Fibroblast of lung (primary cell): ENCODE data around the gene STK32B.

Experiments
- CTCF ChIP-seq, 2 donors: IDR thresholded peaks in 1 of 2; conservative IDR thresholded peaks in 1 of 2; 1 replicate in 1 of 2; 2 replicates in 1 of 2; pipeline ENCODE4 v1.5.1; 2011 to 2012; ENCODE audit warnings: low read length in 2 of 2, control low read depth in 1 of 2, inconsistent platforms in 1 of 2, low read depth in 1 of 2, mild to moderate bottlenecking in 1 of 2
- EZH2 ChIP-seq: IDR thresholded peaks from 2 replicates; pipeline ENCODE4 v1.5.1; 2012; ENCODE audit warnings: low read length, control low read depth, mild to moderate bottlenecking; ENCODE audit errors: missing control alignments

DNA sequence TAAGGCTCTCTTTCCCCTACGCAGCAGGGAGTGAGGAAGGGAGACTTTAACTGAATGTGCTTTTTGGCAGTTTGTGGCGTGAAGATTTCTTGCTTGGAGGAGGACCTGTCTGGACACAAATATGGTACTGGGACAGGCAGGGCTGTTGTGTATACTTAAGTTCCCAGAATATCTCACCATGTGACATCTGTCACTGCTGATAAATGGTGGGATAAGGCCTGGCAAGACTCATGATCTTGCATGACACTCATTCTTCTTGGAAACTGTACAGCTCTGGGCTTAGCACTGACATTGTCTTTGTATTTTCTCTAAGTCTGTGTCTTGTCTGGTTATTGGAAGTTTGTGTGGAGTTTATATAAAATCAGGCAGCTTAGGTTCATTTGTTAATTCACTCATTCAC, 93.1 kb downstream of the STK32B start:
- no peak for TF ChIP-seq CTCF (conservative IDR thresholded peaks at IDR 0.05 in 1 of 2, IDR thresholded peaks at IDR 0.05 in 1 of 2; ENCODE audit: low read depth in 1 of 2, low read length in 2 of 2)
- no peak for TF ChIP-seq EZH2
